ACC112 (cell line): Measurements from ENCODE around the gene ZYG11B.
"Not testable (repeated sequence)": the region's sequence is repeated elsewhere in the genome, so short reads cannot be mapped to it uniquely, and the experiment has no call there.

Source experiments
- H2AFZ ChIP-seq: fragments of 200-600 bp; sonication (generic); one replicate; pipeline ENCODE4 v1.6.0; 2017; ENCODE audit warnings: antibody characterized with exemption, low read length; ENCODE audit not compliant: unreplicated experiment
- H3K27ac ChIP-seq: fragments of 200-600 bp; sonication (generic); 2 replicates; pipeline ENCODE4 v1.5.1; 2014; ENCODE audit warnings: low read depth, mild to moderate bottlenecking, antibody characterized with exemption, low read length, moderate library complexity
- H3K27me3 ChIP-seq: fragments of 200-600 bp; sonication (generic); 2 replicates; pipeline ENCODE4 v1.6.1; 2014; ENCODE audit warnings: mild to moderate bottlenecking, antibody characterized with exemption, low read length, moderate library complexity, mixed read lengths; ENCODE audit not compliant: insufficient read depth
- H3K36me3 ChIP-seq: fragments of 200-600 bp; sonication (generic); 2 replicates; pipeline ENCODE4 v1.6.1; 2016; ENCODE audit warnings: mild to moderate bottlenecking, antibody characterized with exemption, low read length, moderate library complexity, mixed read lengths; ENCODE audit not compliant: insufficient read depth
- H3K4me1 ChIP-seq: fragments of 200-600 bp; sonication (generic); one replicate; pipeline ENCODE4 v1.6.1; 2016; ENCODE audit warnings: low read length, mixed read lengths; ENCODE audit not compliant: insufficient read depth, unreplicated experiment, control insufficient read depth
- H3K4me3 ChIP-seq: fragments of 200-600 bp; sonication (generic); 2 replicates; pipeline ENCODE4 v1.5.1; 2014; ENCODE audit warnings: mild to moderate bottlenecking, low read depth, low read length
- H3K79me2 ChIP-seq: fragments of 200-600 bp; sonication (generic); one replicate; pipeline ENCODE4 v1.6.0; 2016; ENCODE audit warnings: low read length; ENCODE audit not compliant: control insufficient read depth, unreplicated experiment, insufficient read depth

ZYG11B gene

DNA sequence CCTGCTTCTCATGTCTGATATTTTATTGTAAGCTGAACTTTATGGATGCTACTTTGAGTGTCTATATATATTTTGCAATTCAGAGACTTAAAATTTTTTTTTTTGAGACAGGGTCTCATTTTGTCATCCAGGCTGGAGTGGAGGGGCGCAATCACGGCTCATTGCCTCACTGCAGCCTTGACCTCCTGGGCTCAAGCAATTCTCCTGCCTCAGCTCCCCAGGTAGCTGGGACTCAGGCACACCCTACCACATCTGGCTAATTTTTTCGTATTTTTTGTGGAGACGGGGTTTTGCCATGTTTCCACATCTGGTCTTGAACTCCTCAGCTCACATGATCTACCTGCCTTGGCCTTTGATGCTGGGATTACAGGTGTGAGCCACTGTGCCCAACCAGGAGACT lies 124.7 kb downstream of the ZYG11B start:
- Histone ChIP-seq H3K27me3 (no peaks in the 10 kb centered on the region), H3K4me1 (no peaks in the 10 kb centered on the region), H3K27ac (no peak overlapping the region), H3K79me2 (peaks cover 40% of the 10 kb centered on the region), H3K36me3 (0 out of 2 replicates have a peak, but pooled peaks cover 3% of the 10 kb centered on the region), H2AFZ (no peak overlapping the region), H3K4me3 (no peak overlapping the region)

DNA sequence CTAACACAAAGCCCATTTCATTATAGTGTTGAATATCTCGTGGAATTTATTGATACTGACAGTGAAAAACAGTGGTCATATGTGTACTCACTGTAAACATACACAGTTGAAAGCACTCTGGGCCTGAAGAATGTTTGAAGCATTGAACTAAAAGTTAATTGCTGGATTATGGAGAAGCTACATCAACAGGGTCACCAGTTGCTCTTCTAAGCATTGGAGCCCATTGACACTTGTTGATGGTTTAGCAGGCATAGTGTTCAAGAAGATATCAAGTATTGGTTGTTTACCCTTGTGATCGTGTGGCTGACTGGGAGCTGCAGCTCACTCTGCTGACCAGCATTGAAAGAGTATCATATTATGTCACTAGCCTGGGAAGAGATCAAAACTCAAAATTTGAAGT lies 126.6 kb downstream of the ZYG11B start:
- Histone ChIP-seq H3K4me1 (no peaks in the 10 kb centered on the region), H3K4me3 (no peak overlapping the region), H2AFZ (no peak overlapping the region), H3K79me2 (peaks cover 31% of the 10 kb centered on the region), H3K27ac (no peak overlapping the region), H3K27me3 (no peaks in the 10 kb centered on the region), H3K36me3 (0 out of 2 replicates have a peak, but pooled peaks cover 3% of the 10 kb centered on the region)

DNA sequence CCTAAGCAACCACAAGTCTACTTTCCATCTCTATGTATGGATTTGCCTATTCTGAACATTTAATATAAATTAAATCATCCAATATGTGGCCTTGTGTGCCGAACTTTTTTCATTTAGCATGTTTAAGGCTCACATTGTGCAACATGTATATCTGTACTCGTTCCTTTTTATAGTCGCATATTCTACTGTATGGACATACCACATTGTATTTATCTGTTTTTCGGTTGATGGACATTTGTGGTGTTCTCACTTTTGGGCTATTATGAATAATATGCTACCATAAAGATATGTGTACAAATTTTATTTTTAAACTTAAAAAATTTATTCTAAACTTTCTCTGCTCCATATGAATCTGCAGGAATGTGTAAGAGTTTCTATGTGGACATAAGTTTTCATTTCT lies 129.3 kb downstream of the ZYG11B start:
- H3K27ac ChIP-seq: no peak overlapping the region
- H3K4me1 ChIP-seq: no peaks in the 10 kb centered on the region
- 0 out of 2 replicates have a peak, but pooled peaks cover 3% of the 10 kb centered on the region for H3K36me3 ChIP-seq
- no peak overlapping the region for H3K4me3 ChIP-seq
- no peak overlapping the region for H2AFZ ChIP-seq
- H3K79me2 ChIP-seq: peaks cover 16% of the 10 kb centered on the region
- H3K27me3 ChIP-seq: no peaks in the 10 kb centered on the region

DNA sequence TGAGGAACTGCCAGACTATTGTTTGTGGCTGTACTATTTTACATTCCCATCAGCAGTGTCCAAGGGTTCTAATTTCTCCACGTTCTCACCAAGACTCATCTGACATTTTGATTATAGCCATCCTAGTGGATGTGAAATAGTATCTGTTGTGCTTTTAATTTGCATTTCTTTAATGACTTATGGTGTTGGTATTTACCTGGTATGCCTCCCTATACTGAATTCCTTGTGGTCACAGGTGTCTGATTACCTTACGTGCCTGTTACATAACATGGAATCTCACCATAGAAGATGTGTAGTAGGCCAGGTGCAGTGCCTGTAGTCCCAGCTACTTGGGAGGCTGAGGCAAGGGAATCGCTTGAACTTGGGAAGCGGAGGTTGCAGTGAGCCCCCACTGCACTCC lies 129.8 kb downstream of the ZYG11B start:
- Histone ChIP-seq H2AFZ (no peak overlapping the region), H3K4me3 (no peak overlapping the region), H3K27ac (no peak overlapping the region), H3K4me1 (no peaks in the 10 kb centered on the region), H3K27me3 (no peaks in the 10 kb centered on the region), H3K36me3 (peaks cover 7% of the 10 kb centered on the region; the same call in 1 of the 2 replicates), H3K79me2 (peaks cover 12% of the 10 kb centered on the region)

DNA sequence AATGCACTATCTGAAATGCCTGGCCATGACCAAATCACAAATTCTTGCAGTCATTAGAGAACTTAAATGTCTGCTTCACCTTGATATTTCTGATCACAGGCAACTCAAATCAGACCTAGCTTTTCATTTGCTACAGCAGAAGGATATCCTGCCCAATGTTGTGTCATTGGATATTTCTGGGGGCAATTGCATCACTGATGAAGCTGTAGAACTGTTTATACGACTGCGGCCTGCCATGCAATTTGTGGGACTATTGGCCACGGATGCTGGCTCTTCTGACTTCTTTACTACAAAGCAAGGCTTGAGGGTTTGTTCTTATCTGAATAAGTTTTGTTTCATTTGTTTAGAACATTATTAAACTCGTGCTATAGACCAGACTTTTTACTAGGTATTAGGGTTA lies 131.2 kb downstream of the ZYG11B start:
- H3K36me3 ChIP-seq: peaks cover 9% of the 10 kb centered on the region; the same call in 1 of the 2 replicates
- peaks cover 8% of the 10 kb centered on the region for H3K79me2 ChIP-seq
- no peak overlapping the region for H3K4me3 ChIP-seq
- no peak overlapping the region for H3K27ac ChIP-seq
- no peak overlapping the region for H2AFZ ChIP-seq
- no peaks in the 10 kb centered on the region for H3K4me1 ChIP-seq
- H3K27me3 ChIP-seq: no peaks in the 10 kb centered on the region

DNA sequence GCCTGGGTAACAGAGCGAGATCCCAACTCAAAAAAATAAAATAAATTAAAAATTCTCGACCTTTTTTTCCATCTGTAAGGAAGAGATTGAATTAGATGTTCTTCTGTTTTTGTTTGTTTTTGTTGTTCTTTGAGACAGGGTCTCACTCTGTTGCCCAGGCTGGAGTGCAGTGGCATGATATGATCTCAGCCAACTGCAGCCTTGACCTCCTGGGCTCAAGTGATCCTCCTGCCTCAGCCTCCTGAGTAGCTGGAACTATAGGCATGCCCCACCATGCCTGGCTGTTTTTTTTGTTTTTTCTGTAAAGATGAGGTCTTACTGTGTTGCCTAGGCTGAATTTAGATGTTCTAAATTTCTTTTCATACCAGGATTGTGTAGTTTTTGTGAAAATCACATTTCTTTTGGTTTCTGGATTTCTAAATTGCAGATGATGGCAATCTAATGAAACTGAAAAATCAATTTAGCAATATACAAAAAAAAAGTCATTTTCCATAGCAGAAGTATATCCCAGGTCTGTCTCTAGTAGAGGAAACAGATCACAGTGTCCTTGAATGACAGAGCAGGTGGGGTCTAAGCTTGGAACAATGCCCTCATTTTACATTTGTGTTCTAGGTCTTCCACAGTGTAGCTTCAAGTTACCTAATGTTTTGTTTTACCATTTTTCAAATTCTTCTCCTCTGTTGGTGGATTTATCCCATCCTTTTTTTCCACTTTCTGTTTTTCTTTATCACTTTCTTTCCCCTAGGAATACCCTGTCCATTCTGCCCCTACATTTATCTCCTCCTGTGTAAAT lies 136.6 kb downstream of the ZYG11B start:
- Histone ChIP-seq H3K27me3 (no peaks in the 10 kb centered on the region), H3K4me1 (no peaks in the 10 kb centered on the region), H3K4me3 (no peak overlapping the region), H3K27ac (no peak overlapping the region), H3K36me3 (peaks cover 6% of the 10 kb centered on the region), H3K79me2 (no peaks in the 10 kb centered on the region), H2AFZ (no peak overlapping the region)

DNA sequence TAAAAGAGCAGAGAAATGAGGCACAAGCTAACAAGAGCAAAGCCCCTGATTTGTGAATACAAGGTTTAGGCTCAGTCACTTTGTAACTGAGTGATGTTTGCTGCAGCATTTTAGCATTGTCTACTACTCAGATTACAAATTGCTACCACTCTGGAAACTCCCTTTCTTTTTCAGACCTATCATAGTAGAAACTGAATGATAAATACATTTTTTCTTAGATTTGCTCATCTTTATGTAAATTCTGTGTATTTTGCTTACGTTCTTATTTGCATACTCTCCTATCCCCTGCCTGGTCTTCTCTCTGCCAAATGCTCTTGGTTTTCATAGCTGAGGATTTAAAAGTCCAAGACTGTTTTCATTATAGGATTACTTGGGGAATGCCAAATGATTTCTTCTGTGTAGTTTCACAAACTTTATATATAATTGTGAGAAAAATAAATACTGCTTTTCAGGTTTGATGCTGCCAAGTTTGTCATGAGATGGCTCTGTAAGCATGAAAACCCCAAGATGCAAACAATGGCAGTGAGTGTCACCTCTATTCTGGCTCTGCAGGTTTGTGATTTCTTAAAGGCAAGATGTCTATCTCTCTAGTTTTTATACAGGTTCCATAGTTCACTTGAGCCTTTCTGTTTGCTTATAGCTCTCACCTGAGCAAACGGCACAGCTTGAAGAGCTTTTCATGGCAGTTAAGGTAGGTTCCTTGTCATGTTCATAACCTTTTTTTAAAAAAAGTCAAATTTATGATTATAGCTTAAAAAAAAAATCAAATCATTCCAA lies 141.0 kb downstream of the ZYG11B start:
- H3K27me3 ChIP-seq: no peaks in the 10 kb centered on the region
- no peak overlapping the region for H3K27ac ChIP-seq
- H3K4me3 ChIP-seq: no peak overlapping the region

DNA sequence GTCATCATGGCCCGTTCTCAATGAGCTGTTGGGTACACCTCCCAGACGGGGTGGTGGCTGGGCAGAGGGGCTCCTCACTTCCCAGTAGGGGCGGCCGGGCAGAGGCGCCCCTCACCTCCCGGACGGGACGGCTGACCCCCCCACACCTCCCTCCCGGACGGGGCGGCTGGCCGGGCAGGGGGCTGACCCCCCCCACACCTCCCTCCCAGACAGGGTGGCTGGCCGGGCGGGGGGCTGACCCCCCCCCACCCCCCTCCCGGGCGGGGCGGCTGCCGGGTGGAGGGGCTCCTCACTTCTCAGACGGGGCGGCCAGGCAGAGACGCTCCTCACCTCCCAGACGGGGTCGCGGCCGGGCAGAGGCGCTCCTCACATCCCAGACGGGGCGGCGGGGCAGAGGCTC lies 143.5 kb downstream of the ZYG11B start:
- H3K27me3 ChIP-seq, H3K4me3 ChIP-seq, H2AFZ ChIP-seq, H3K79me2 ChIP-seq, H3K27ac ChIP-seq, H3K36me3 ChIP-seq, H3K4me1 ChIP-seq: not testable (repeated sequence)

More for the DNA sequence above, 141.0 kb downstream of the ZYG11B start:
- Histone ChIP-seq H3K4me1 (no peaks in the 10 kb centered on the region), H2AFZ (no peak overlapping the region), H3K36me3 (peaks cover 6% of the 10 kb centered on the region; the same call in 1 of the 2 replicates), H3K79me2 (no peaks in the 10 kb centered on the region)

DNA sequence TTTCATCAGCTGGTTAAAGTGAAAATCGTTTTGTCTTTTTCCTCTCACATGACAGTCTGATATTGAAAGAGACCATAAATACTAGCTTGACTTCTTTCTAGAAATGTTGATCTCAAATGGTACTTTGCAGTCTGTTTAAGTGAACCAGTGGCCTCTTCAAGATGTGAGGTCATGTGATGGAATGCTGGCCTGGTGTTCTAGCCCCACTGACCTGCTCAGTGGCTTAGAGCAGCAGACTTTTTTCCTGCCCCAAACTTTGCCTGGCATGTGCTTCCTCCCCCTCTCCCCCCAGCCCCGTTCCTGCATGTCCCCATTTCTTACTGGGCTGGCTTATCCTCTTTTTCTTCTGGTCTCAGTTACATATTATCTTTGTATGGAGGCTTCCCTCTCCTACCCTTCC lies 150.6 kb downstream of the ZYG11B start:
- Histone ChIP-seq H3K4me3 (no peak overlapping the region), H3K27ac (no peak overlapping the region), H3K36me3 (peaks cover 11% of the 10 kb centered on the region; the same call in 1 of the 2 replicates), H3K4me1 (no peaks in the 10 kb centered on the region), H2AFZ (no peak overlapping the region), H3K79me2 (no peaks in the 10 kb centered on the region), H3K27me3 (no peaks in the 10 kb centered on the region)
